Suprapubic skin (tissue), 4 donors: ENCODE results near the gene STAB2.

Experiments
- CTCF ChIP-seq, 2 donors: fragments of 200-600 bp in 1 of 2; fragments of 450-650 bp in 1 of 2; sonication (generic) in 1 of 2; IDR thresholded peaks; one replicate each; pipeline ENCODE4 v1.5.1; 2016 to 2019; ENCODE audit warnings: antibody characterized with exemption in 2 of 2, mild to moderate bottlenecking in 1 of 2, moderate library complexity in 1 of 2
- EP300 ChIP-seq: sonication (generic); formaldehyde crosslinking; IDR thresholded peaks from one replicate; pipeline ENCODE4 v1.6.1; 2017; ENCODE audit warnings: antibody characterized with exemption
- POLR2A ChIP-seq, 2 donors: fragments of 450-650 bp; IDR thresholded peaks; one replicate each; pipeline ENCODE4 v1.6.1; 2017; ENCODE audit warnings: antibody characterized with exemption in 2 of 2, mild to moderate bottlenecking in 2 of 2, moderate library complexity in 2 of 2
- POLR2AphosphoS5 ChIP-seq, 3 donors: sonication (generic); formaldehyde crosslinking; IDR thresholded peaks; one replicate each; pipeline ENCODE4 v1.6.1; 2017; ENCODE audit warnings: antibody characterized with exemption in 3 of 3

GRCh38 chr12:103688376-103689063 lies 101.4 kb downstream of the STAB2 start:
- TF ChIP-seq POLR2A (IDR thresholded peaks at IDR 0.05) (no peak), POLR2AphosphoS5 (IDR thresholded peaks at IDR 0.05) (no peak), CTCF (IDR thresholded peaks at IDR 0.05) (no peak), EP300 (no peak)
